HFFc6 (cell line): ENCODE results near the gene STXBP1. TPM values are rescaled to one million over a fixed set of nuclear protein-coding genes. Genes with fewer than 3 reads are reported as not detected.

Experiments used
- DNase-seq: peaks from one replicate; pipeline ENCODE4 v3.0.0-alpha.2; 2018
- H3K27ac Mint-ChIP-seq: 2 replicates; pipeline ENCODE4 v1.8.0; 2020; ENCODE audit warnings: mild to moderate bottlenecking, mixed read lengths
- H3K27me3 Mint-ChIP-seq: 2 replicates; pipeline ENCODE4 v1.8.0; 2021; ENCODE audit warnings: mild to moderate bottlenecking, moderate library complexity, mixed read lengths; ENCODE audit not compliant: insufficient read depth
- H3K36me3 Mint-ChIP-seq: 2 replicates; pipeline ENCODE4 v1.8.0; 2021; ENCODE audit warnings: low read depth, mixed read lengths
- H3K4me1 Mint-ChIP-seq: 2 replicates; pipeline ENCODE4 v1.8.0; 2020; ENCODE audit warnings: low read depth, mixed read lengths
- H3K4me3 Mint-ChIP-seq: 2 replicates; pipeline ENCODE4 v1.8.0; 2020; ENCODE audit warnings: mild to moderate bottlenecking, moderate library complexity, mixed read lengths
- H3K9me3 Mint-ChIP-seq: 2 replicates; pipeline ENCODE4 v1.8.0; 2020; ENCODE audit warnings: mild to moderate bottlenecking, mixed read lengths
- CTCF ChIP-seq: fragments of 200-600 bp; sonication (generic); IDR thresholded peaks from 2 replicates; pipeline ENCODE4 v1.5.0; 2021; ENCODE audit warnings: antibody characterized with exemption, mild to moderate bottlenecking
- total RNA-seq, 6 experiments: library from RNA; stranded (reverse); fragmentation: NEBNext Ultra II Directional; extraction: Animal tissue kit (Norgen Biotek cat#: 25700); gene quantifications; 2 replicates in 1 of 6; 3 replicates in 5 of 6; pipeline ENCODE4 v1.2.3, GENCODE V29; 2021

Gene STXBP1
- total RNA-seq, 6 experiments from 2014 or later, result 61.9 to 90.7 (median 73.6) TPM

- no peaks in the 10 kb centered on the region for H3K36me3 Mint-ChIP-seq
- H3K4me3 Mint-ChIP-seq, result no peak overlapping the region; the same call in 1 of the 2 replicates
- no peaks in the 10 kb centered on the region for H3K9me3 Mint-ChIP-seq
- H3K27me3 Mint-ChIP-seq, result peaks cover 3% of the 10 kb centered on the region
- H3K27ac Mint-ChIP-seq, result no peak overlapping the region
- DNase-seq, result no peak
- TF ChIP-seq CTCF, result no peak
- peaks cover 29% of the 10 kb centered on the region for H3K4me1 Mint-ChIP-seq
Measured at GRCh38 chr9:127700140-127700539, 88.1 kb downstream of the STXBP1 start.

- H3K9me3 Mint-ChIP-seq, result no peaks in the 10 kb centered on the region
- peaks cover 23% of the 10 kb centered on the region for H3K4me1 Mint-ChIP-seq
- DNase-seq, result no peak
- no peak overlapping the region for H3K27ac Mint-ChIP-seq
- peaks cover 3% of the 10 kb centered on the region for H3K27me3 Mint-ChIP-seq
- no peak for TF ChIP-seq CTCF
- no peaks in the 10 kb centered on the region for H3K36me3 Mint-ChIP-seq
- no peak overlapping the region for H3K4me3 Mint-ChIP-seq
Measured at GRCh38 chr9:127700594-127701255, 88.6 kb downstream of the STXBP1 start.

- no peak for DNase-seq
- Mint-ChIP-seq H3K27ac (no peak overlapping the region), H3K27me3 (peaks cover 3% of the 10 kb centered on the region), H3K4me3 (no peak overlapping the region), H3K9me3 (peaks cover under 1% of the 10 kb centered on the region; the same call in 1 of the 2 replicates), H3K4me1 (peaks cover 13% of the 10 kb centered on the region), H3K36me3 (peaks cover under 1% of the 10 kb centered on the region; the same call in 1 of the 2 replicates)
- TF ChIP-seq CTCF, result no peak
Measured at GRCh38 chr9:127703289-127703946, 91.3 kb downstream of the STXBP1 start.

- Mint-ChIP-seq H3K36me3 (peaks cover 9% of the 10 kb centered on the region; the same call in 1 of the 2 replicates), H3K9me3 (peaks cover 4% of the 10 kb centered on the region; the same call in 1 of the 2 replicates), H3K4me1 (no peaks in the 10 kb centered on the region), H3K27ac (no peak overlapping the region), H3K27me3 (peaks cover 5% of the 10 kb centered on the region), H3K4me3 (no peak overlapping the region)
- TF ChIP-seq CTCF, result no peak
- no peak for DNase-seq
Measured at GRCh38 chr9:127705577-127706379, 93.7 kb downstream of the STXBP1 start.

- Mint-ChIP-seq H3K36me3 (peaks cover 9% of the 10 kb centered on the region; the same call in 1 of the 2 replicates), H3K4me3 (no peak within 1 kb of the TSS), H3K27ac (no peak within 1 kb of the TSS), H3K4me1 (no peaks in the 10 kb centered on the region), H3K27me3 (peaks cover 5% of the 10 kb centered on the region), H3K9me3 (peaks cover 4% of the 10 kb centered on the region; the same call in 1 of the 2 replicates)
- TF ChIP-seq CTCF, result no peak
- no peak for DNase-seq
Measured at GRCh38 chr9:127706836-127707241, 94.8 kb downstream of the STXBP1 start, which contains the start of gene CFAP157. CFAP157 (plus strand) TSS chr9:127706988; CDS start chr9:127707032, 44 bp downstream.
